Astrocyte (in vitro differentiated cells and primary cell): ENCODE results near the gene RNF144A. TPM values are rescaled to one million over a fixed set of nuclear protein-coding genes. Genes with fewer than 3 reads are reported as not detected.

Experiments
- DNase-seq: peaks from one replicate; pipeline ENCODE4 v3.0.0-alpha.2; 2010; ENCODE audit warnings: low read depth
- FAIRE-seq: peaks from 2 replicates; lab custom pipeline; 2011; peaks lifted over from hg19 to GRCh38; lab: Jason Lieb, UNC
- H2AFZ ChIP-seq: 2 replicates; pipeline ENCODE4 v1.6.0; 2012; ENCODE audit warnings: low read depth, low read length, inconsistent platforms
- H3K27ac ChIP-seq: 2 replicates; pipeline ENCODE4 v1.5.1; 2011; ENCODE audit warnings: low read depth, low read length, inconsistent platforms
- H3K27me3 ChIP-seq: 2 replicates; pipeline ENCODE4 v1.6.0; 2011; ENCODE audit warnings: low read length, inconsistent platforms; ENCODE audit not compliant: insufficient read depth
- H3K36me3 ChIP-seq: 2 replicates; pipeline ENCODE4 v1.5.1; 2011; ENCODE audit warnings: low read length, inconsistent platforms; ENCODE audit not compliant: insufficient read depth
- H3K4me1 ChIP-seq: 2 replicates; pipeline ENCODE4 v1.5.1; 2011; ENCODE audit warnings: low read length, inconsistent platforms; ENCODE audit not compliant: insufficient read depth
- H3K4me2 ChIP-seq: 2 replicates; pipeline ENCODE4 v1.6.0; 2012; ENCODE audit warnings: low read length, inconsistent platforms
- H3K4me3 ChIP-seq: 2 replicates; pipeline ENCODE4 v1.5.1; 2011; ENCODE audit warnings: low read depth, mild to moderate bottlenecking, low read length, inconsistent platforms; ENCODE audit not compliant: insufficient read depth
- H3K79me2 ChIP-seq: 2 replicates; pipeline ENCODE4 v1.6.0; 2012; ENCODE audit warnings: mild to moderate bottlenecking, low read length, inconsistent platforms; ENCODE audit not compliant: insufficient read depth
- H3K9ac ChIP-seq: 2 replicates; pipeline ENCODE4 v1.6.0; 2012; ENCODE audit warnings: mild to moderate bottlenecking, low read length, inconsistent platforms
- H3K9me3 ChIP-seq: 2 replicates; pipeline ENCODE4 v1.5.1; 2012; ENCODE audit warnings: low read depth, mild to moderate bottlenecking, low read length, inconsistent platforms; ENCODE audit not compliant: insufficient read depth
- H4K20me1 ChIP-seq: 2 replicates; pipeline ENCODE4 v1.6.0; 2012; ENCODE audit warnings: low read length, inconsistent platforms; ENCODE audit not compliant: insufficient read depth
- H3K27ac Mint-ChIP-seq: one replicate; pipeline ENCODE4 v1.8.0; 2021; ENCODE audit warnings: mild to moderate bottlenecking, mixed read lengths; ENCODE audit not compliant: unreplicated experiment
- H3K27me3 Mint-ChIP-seq: one replicate; pipeline ENCODE4 v1.8.0; 2021; ENCODE audit warnings: low read depth, mixed read lengths; ENCODE audit not compliant: unreplicated experiment
- H3K36me3 Mint-ChIP-seq: one replicate; pipeline ENCODE4 v1.8.0; 2021; ENCODE audit warnings: low read depth, mixed read lengths; ENCODE audit not compliant: unreplicated experiment
- H3K4me1 Mint-ChIP-seq: one replicate; pipeline ENCODE4 v1.8.0; 2021; ENCODE audit warnings: low read depth, mixed read lengths; ENCODE audit not compliant: unreplicated experiment
- H3K4me3 Mint-ChIP-seq: one replicate; pipeline ENCODE4 v1.8.0; 2021; ENCODE audit warnings: mild to moderate bottlenecking, moderate library complexity, mixed read lengths; ENCODE audit not compliant: unreplicated experiment
- H3K9me3 Mint-ChIP-seq: one replicate; pipeline ENCODE4 v1.8.0; 2021; ENCODE audit warnings: mild to moderate bottlenecking, mixed read lengths; ENCODE audit not compliant: unreplicated experiment
- EZH2 ChIP-seq: IDR thresholded peaks from 2 replicates; pipeline ENCODE4 v1.6.1; 2012; ENCODE audit warnings: mild to moderate bottlenecking, low read length, inconsistent platforms; ENCODE audit not compliant: insufficient read depth
- total RNA-seq: library from RNA; stranded (reverse); gene quantifications from 2 replicates; pipeline ENCODE4 v1.2.1, GENCODE V29; 2021
- TF ChIP-seq, protein P1 (sequence below): IDR thresholded peaks from 2 replicates; pipeline ENCODE4 v1.5.1; 2011; ENCODE audit warnings: low read depth, mild to moderate bottlenecking, inconsistent platforms, low read length, moderate library complexity; ENCODE audit not compliant: insufficient read depth

RNF144A gene
- total RNA-seq, 1 donor from 2014 or later = 4.9 TPM

DNA sequence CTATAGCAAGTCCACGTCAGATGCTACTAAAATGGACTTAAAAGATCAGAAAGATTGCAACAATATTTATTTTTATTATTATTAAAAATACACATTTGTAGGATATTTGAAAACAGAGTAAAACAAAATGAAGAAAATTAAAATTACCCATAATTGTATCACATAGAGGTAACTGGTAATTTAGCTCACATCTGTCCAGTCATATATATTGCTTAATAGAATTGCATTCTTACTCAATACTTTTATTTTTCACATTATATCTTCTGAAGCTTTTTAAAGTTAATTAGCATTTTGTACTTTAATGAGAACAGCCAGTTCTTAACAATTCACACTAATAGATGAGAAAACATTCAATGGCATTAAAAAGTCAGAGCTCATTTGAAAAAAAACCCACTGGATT lies 11.5 kb upstream of the RNF144A start:
- no peaks in the 10 kb centered on the region for H3K27me3 ChIP-seq
- FAIRE-seq (no peak), DNase-seq (no peak)
- no peak overlapping the region for H3K4me3 Mint-ChIP-seq
- peaks cover 2% of the 10 kb centered on the region for H3K27me3 Mint-ChIP-seq
- H3K9me3 ChIP-seq = no peaks in the 10 kb centered on the region
- no peak overlapping the region for H3K27ac Mint-ChIP-seq
- H3K4me1 ChIP-seq = no peaks in the 10 kb centered on the region
- peaks cover 4% of the 10 kb centered on the region for H3K36me3 Mint-ChIP-seq
- no peak overlapping the region for H3K4me2 ChIP-seq
- H3K36me3 ChIP-seq = no peaks in the 10 kb centered on the region
- H2AFZ ChIP-seq = no peak overlapping the region
- peaks cover 4% of the 10 kb centered on the region for H3K4me1 Mint-ChIP-seq
- H3K9me3 Mint-ChIP-seq = peaks cover 13% of the 10 kb centered on the region
- no peak overlapping the region for H3K9ac ChIP-seq
- H3K27ac ChIP-seq = no peak overlapping the region
- TF ChIP-seq EZH2 = no peak
- TF ChIP-seq, protein P1, sequence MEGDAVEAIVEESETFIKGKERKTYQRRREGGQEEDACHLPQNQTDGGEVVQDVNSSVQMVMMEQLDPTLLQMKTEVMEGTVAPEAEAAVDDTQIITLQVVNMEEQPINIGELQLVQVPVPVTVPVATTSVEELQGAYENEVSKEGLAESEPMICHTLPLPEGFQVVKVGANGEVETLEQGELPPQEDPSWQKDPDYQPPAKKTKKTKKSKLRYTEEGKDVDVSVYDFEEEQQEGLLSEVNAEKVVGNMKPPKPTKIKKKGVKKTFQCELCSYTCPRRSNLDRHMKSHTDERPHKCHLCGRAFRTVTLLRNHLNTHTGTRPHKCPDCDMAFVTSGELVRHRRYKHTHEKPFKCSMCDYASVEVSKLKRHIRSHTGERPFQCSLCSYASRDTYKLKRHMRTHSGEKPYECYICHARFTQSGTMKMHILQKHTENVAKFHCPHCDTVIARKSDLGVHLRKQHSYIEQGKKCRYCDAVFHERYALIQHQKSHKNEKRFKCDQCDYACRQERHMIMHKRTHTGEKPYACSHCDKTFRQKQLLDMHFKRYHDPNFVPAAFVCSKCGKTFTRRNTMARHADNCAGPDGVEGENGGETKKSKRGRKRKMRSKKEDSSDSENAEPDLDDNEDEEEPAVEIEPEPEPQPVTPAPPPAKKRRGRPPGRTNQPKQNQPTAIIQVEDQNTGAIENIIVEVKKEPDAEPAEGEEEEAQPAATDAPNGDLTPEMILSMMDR = no peak
- H4K20me1 ChIP-seq = no peaks in the 10 kb centered on the region
- no peak overlapping the region for H3K4me3 ChIP-seq
- H3K79me2 ChIP-seq = no peaks in the 10 kb centered on the region

DNA sequence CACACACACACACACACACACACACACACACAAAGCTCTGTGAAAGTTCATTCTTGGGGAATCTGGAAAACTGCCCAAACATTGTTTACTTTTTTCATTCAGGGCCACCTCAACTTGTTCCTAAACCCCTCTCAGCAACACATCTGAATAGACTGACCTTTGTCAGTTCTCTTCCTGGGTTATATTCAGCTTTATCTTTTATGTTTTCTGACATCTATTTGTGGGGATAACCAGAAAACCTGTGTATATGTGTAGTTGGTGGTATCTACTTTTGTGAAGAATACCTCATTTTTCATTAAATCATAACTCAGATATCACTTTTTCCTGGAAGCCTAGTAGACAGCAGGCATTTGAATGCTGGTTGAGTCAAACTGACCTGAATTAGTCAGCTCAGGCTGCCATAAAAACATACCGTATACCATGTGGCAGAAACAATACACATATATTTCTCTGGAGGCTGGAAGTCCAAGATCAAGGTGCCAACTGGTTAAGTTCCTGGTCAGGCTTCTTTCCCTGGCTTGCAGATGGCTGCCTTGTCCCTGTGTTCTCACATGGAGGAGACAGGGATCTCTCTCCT lies 11.0 kb upstream of the RNF144A start:
- no peaks in the 10 kb centered on the region for H3K27me3 ChIP-seq
- FAIRE-seq (no peak), DNase-seq (no peak)
- peaks cover 4% of the 10 kb centered on the region for H3K36me3 Mint-ChIP-seq
- no peaks in the 10 kb centered on the region for H3K79me2 ChIP-seq
- no peak overlapping the region for H2AFZ ChIP-seq
- H4K20me1 ChIP-seq = no peaks in the 10 kb centered on the region
- H3K9me3 Mint-ChIP-seq = peaks cover 13% of the 10 kb centered on the region
- H3K9me3 ChIP-seq = no peaks in the 10 kb centered on the region
- H3K9ac ChIP-seq = no peak overlapping the region
- H3K36me3 ChIP-seq = no peaks in the 10 kb centered on the region
- H3K4me2 ChIP-seq = no peak overlapping the region
- TF ChIP-seq EZH2 = no peak
- TF ChIP-seq, protein P1 = no peak
- no peaks in the 10 kb centered on the region for H3K4me1 ChIP-seq
- peaks cover 2% of the 10 kb centered on the region for H3K27me3 Mint-ChIP-seq
- H3K4me1 Mint-ChIP-seq = peaks cover 4% of the 10 kb centered on the region
- H3K27ac ChIP-seq = no peak overlapping the region
- no peak overlapping the region for H3K27ac Mint-ChIP-seq
- no peak overlapping the region for H3K4me3 Mint-ChIP-seq
- no peak overlapping the region for H3K4me3 ChIP-seq

- Mint-ChIP-seq H3K27ac (no peak overlapping the region), H3K27me3 (peaks cover 2% of the 10 kb centered on the region)
- no peaks in the 10 kb centered on the region for H3K4me1 ChIP-seq
Observed at GRCh38 chr2:6908291-6908690, 8.9 kb upstream of the RNF144A start.

More at GRCh38 chr2:6908291-6908690, 8.9 kb upstream of the RNF144A start:
- Histone ChIP-seq H3K9ac (no peak overlapping the region), H3K4me3 (no peak overlapping the region), H3K79me2 (no peaks in the 10 kb centered on the region), H3K36me3 (no peaks in the 10 kb centered on the region), H4K20me1 (no peaks in the 10 kb centered on the region), H3K27me3 (no peaks in the 10 kb centered on the region), H2AFZ (no peak overlapping the region), H3K4me2 (no peak overlapping the region), H3K27ac (no peak overlapping the region), H3K9me3 (no peaks in the 10 kb centered on the region)
- Mint-ChIP-seq H3K9me3 (no peaks in the 10 kb centered on the region), H3K4me3 (no peak overlapping the region), H3K4me1 (peaks cover 4% of the 10 kb centered on the region), H3K36me3 (no peaks in the 10 kb centered on the region)
- TF ChIP-seq, protein P1 = no peak
- TF ChIP-seq EZH2 = no peak
- DNase-seq = no peak
- no peak for FAIRE-seq
